GOT3 (cell line): ENCODE data around the gene STX12.
"Not testable (repeated sequence)": the region's sequence is repeated elsewhere in the genome, so short reads cannot be mapped to it uniquely, and the experiment has no call there.

Experiments
- DNase-seq: peaks from one replicate; lab custom pipeline; 2025; ENCODE audit warnings: mixed read lengths; lab: John Stamatoyannopoulos, UW

The STX12 gene

DNA sequence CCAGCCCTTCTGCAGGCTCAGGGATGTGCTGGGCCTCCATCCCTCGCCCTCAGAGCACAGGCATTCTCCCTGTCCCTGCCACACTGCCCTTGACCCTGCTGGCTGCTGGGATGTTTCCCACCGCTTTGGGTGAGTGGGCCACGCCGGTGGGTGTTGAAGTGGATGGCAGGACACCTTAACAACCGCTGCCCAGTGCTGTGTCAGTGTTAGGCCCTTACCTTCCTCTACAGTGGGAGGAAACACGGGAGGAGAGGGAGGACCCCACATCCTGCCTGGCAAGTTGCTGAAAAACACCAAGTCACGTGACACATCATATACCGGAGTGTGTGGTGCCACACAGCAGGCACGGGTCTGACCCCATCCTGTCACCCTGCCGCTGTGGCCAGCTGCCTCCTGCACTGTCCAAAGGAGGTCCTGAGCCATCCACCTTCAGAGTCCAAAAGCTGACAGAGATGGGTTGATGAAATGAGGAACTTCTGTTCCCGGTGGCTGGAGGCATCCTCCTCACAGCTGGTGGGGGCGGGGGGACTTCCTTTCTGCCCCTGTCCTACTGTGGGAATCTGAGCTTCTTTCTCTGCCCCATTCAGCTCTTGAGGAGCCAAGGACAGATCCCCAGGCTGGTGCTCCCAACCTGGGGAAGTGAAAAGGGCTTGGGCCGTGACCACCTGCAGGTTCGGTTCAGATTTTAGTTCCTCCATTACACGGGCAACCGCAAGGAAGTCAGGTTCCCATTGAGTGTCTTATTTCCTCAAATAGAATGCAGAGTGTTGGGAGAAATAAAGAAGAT is 96.1 kb downstream of the STX12 start:
- no peak for DNase-seq

GRCh38 chr1:27869719-27870085 is 96.7 kb downstream of the STX12 start:
- no peak for DNase-seq

DNA sequence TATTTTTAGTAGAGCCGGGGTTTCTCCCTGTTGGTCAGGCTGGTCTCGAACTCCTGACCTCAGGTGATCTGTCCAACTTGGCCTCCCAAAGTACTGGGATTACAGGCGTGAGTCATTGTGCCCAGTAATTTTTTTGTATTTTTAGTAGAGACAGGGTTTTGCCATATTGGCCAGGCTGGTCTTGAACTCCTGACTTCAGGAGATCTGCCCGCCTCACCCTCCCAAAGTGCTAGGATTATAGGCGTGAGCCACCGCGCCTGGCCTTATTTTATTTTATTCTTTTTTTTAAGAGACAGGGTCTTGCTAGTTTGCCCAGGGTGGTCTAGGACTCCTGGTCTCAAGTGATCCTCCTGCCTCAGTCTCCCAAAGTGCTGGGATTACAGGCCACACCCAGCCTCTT is 98.1 kb downstream of the STX12 start:
- DNase-seq, result not testable (repeated sequence)

DNA sequence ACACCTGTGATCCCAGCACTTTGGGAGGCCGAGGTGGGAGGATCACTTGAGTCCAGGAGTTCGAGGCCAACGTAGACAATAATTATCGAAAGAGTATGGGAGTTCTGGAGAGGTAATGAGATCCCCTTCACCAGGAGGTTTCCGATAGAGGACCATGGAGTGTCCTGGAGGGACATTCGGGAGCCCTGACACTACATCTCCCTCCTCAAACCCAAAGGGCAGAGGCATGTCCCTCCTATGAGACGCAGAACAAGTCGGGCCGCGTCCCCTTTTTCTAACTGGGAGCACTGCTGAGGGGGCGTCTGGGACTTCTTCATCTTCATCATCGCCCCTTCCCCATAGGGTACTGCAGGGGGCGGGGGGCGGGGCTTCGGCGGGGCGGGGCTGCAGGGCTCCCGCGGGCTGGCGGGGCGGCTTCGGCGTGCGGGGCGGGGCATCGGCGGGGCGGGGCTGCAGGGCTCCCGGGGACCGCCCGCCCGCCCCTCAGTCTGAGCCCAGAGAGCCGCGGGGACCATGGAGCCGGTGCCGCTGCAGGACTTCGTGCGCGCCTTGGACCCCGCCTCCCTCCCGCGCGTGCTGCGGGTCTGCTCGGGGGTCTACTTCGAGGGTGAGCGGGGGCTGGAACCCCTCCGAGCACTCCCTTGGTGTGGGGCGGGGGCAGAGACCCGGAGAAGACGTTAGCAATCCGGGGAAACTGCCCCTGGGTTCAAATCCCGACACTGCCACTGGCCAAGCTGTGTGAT is 99.2 kb downstream of the STX12 start, which contains the start of gene THEMIS2:
THEMIS2 (plus strand) TSS at position 486 of the 743 bp plus-strand sequence; CDS start at position 514, 28 bp downstream.
- DNase-seq, result no peak

DNA sequence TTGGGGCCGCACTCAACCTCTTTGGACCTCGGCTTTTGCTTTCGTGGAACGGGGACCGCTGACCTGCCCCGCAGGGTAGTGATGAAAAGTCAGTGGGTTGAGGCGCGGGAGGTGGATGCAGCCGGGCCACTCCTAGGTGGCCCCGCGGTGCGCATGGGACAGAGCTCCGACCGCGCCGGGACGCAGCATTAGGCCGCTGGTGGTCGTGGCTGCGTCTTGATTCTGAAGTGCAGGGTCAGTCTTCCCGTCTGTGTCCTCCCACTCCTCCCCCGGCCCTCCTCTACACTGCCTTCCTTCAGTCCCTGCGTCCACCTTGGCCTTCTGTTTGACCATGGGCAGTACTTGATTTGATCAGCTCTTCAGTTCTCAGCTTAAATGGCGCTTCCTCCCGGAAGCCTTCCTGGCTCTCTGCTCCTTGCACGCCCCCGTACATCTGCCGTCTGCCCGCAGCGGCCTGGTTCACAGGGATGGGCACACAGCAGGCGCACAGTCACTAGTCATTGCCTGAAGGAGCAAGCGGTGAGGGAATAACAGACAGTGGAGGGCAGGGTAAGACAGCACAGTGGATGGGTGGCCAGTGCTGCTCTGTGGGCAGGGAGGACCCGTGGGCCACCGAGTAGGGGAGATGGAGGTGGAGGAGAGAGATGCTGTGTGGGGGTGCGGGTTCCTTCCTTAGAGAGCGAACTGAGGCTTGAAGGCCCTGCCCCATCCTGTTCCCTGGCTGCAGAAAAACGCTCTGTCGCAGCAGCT is 100.0 kb downstream of the STX12 start:
- DNase-seq, result no peak

DNA sequence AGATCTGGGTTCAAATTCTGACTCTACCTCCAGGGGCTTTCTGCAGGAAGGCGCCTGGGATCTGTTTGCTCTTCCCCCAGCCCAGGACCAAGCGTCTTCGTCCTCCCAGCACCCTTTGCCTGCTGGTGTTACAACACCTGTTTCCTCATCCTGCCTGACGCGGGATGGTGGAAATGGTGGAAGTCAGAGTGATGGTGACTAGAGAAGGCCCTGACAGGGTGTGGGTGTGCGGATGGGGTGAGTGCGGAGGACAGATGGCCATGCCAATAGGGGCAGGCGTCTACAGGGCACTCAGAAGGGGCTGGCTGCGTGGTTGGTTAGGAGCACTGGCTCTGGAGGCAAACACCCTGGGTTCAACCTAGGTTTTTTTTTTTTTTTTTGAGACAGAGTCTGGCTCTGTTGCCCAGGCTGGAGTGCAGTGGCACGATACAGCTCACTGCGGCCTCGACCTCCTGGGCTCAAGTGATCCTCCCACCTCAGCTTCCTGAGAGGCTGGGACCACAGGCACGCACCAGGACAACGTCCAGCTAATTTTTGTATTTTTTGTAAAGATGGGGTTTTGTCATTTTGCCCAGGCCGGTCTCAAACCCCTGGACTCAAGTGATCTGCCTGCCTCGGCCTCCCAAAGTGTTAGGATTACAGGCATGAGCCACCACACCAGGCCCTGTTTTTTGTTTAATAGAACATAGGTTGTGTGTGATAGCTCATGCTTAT is 100.8 kb downstream of the STX12 start:
- DNase-seq, result no peak
